Activated T-helper 17 cell treated with anti-CD3 and anti-CD28 coated beads, Interleukin-2, amount 50 U/mL, for 72 hours (primary cell): ENCODE measurements around the gene MON1A. TPM values are rescaled to one million over a fixed set of nuclear protein-coding genes. Genes with fewer than 3 reads are reported as not detected.

Experiments used
- ATAC-seq: fragments of 150-1000 bp; cut with Tn5 transposase; replicated peaks from 2 replicates; pipeline ENCODE4 v1.10.0; 2021; ENCODE audit warnings: mild to moderate bottlenecking, moderate library complexity
- H3K27ac Mint-ChIP-seq: one replicate; pipeline ENCODE4 v1.8.0; 2022; ENCODE audit warnings: mixed read lengths
- H3K27me3 Mint-ChIP-seq: one replicate; pipeline ENCODE4 v1.8.0; 2022; ENCODE audit warnings: mixed read lengths
- H3K36me3 Mint-ChIP-seq: one replicate; pipeline ENCODE4 v1.8.0; 2022; ENCODE audit warnings: low read depth, mild to moderate bottlenecking, mixed read lengths
- H3K4me1 Mint-ChIP-seq: one replicate; pipeline ENCODE4 v1.8.0; 2022; ENCODE audit warnings: mixed read lengths
- H3K4me3 Mint-ChIP-seq: one replicate; pipeline ENCODE4 v1.8.0; 2022; ENCODE audit warnings: mild to moderate bottlenecking, mixed read lengths
- H3K9me3 Mint-ChIP-seq: one replicate; pipeline ENCODE4 v1.8.0; 2022; ENCODE audit warnings: mixed read lengths
- total RNA-seq, 2 donors: library from RNA; stranded (reverse); gene quantifications; one replicate each; pipeline ENCODE4 v1.2.3, GENCODE V29; 2022

The MON1A gene
- total RNA-seq, 2 donors from 2014 or later = 4.6 to 15.8 TPM

- H3K27me3 Mint-ChIP-seq = peaks cover 22% of the 10 kb centered on the region
- no peak for ATAC-seq
- no peaks in the 10 kb centered on the region for H3K4me1 Mint-ChIP-seq
- H3K9me3 Mint-ChIP-seq = no peaks in the 10 kb centered on the region
- H3K27ac Mint-ChIP-seq = no peak overlapping the region
- no peak overlapping the region for H3K4me3 Mint-ChIP-seq
- H3K36me3 Mint-ChIP-seq = no peaks in the 10 kb centered on the region
These were observed 64.3 kb downstream of the MON1A start for GRCh38 chr3:49865198-49865784.

DNA sequence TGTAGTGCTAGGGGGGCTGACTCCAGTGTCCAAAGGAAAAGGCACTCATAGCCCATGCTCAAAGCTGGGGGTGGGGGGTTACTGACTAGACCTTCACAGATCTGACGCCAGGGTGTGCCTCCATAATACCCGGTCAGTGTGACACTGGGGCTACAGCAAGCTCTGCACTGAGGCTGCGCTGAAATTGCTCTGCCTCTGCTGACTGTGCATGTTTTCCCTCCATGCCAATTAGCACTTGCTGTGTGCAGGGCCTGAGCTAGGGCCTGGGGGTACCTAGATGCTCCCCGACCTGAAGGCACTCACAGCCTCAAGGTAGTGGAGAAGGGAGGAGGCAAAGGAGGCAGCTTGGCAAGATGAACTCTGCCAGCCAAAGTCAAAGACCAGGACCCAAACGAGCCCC lies 65.1 kb downstream of the MON1A start:
- ATAC-seq = no peak
- Mint-ChIP-seq H3K9me3 (no peaks in the 10 kb centered on the region), H3K27ac (no peak overlapping the region), H3K4me3 (no peak overlapping the region), H3K36me3 (no peaks in the 10 kb centered on the region), H3K4me1 (no peaks in the 10 kb centered on the region), H3K27me3 (peaks cover 22% of the 10 kb centered on the region)

DNA sequence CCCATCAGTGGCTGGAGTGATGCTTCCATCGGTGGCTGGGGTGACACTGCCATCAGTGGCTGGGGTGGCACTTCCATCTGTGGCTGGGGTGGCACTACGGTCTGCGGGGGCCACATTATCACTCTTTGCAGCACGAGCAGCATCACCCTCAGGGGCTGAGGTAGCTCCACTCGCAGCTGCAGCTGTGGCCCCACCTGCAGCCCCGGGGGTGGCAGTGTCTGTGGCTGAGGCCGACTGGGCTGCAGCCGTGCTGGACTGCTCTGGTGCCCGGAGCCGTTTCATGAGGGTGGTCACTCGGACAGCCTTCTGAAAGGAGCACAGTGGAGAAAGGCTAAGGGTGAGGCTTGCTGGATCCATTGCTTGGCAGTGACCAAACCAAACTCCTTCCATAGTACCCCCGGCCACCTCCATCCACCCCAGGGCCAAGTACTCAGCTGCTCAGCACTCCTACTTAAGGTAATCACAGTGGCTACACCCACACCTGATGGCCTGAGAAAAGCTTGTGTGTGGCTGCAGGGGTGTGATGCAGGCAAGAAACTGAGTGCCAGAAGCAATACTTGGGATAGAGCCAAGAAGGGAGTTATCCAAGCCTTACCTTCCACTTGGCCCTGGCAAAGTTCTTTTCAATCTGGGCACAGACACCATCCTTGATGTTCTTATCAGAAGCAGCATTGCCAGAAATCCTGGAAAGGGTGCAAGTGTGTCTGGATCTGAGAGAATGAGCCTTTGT lies 69.9 kb downstream of the MON1A start:
- no peaks in the 10 kb centered on the region for H3K4me1 Mint-ChIP-seq
- peaks cover 9% of the 10 kb centered on the region for H3K27me3 Mint-ChIP-seq
- H3K4me3 Mint-ChIP-seq = no peak overlapping the region
- no peaks in the 10 kb centered on the region for H3K36me3 Mint-ChIP-seq
- H3K27ac Mint-ChIP-seq = no peak overlapping the region
- ATAC-seq = no peak
- H3K9me3 Mint-ChIP-seq = no peaks in the 10 kb centered on the region

Other genes with a start within 250 kb of the MON1A start
- 10 to 100 TPM in 1 of 2 donors, 1 to 10 TPM in 1; 8.4 to 28.2 TPM for gene MST1, start 240.3 kb downstream of the MON1A start, total RNA-seq
- gene RNF123, start 240.3 kb downstream of the MON1A start, total RNA-seq = 10 to 100 TPM; 22.8 to 44.5 TPM
- under 1 TPM in 1 of 2 donors, not detected in 1; 0.29 TPM for gene AMIGO3, start 210.1 kb downstream of the MON1A start, total RNA-seq
- gene GMPPB, start 205.9 kb downstream of the MON1A start, total RNA-seq = 10 to 100 TPM; 22.4 to 38.7 TPM
- 10 to 100 TPM; 26.3 to 37.2 TPM for gene IP6K1, start 143.3 kb downstream of the MON1A start, total RNA-seq
- gene CDHR4, start 129.9 kb downstream of the MON1A start, total RNA-seq = under 1 TPM in 1 of 2 donors, not detected in 1; 0.40 TPM
- gene INKA1, start 126.5 kb downstream of the MON1A start, total RNA-seq = under 1 TPM; 0.26 to 0.32 TPM
- 10 to 100 TPM; 68.6 to 94.2 TPM for gene UBA7, start 115.9 kb downstream of the MON1A start, total RNA-seq
- gene TRAIP, start 73.2 kb downstream of the MON1A start, total RNA-seq = 10 to 100 TPM; 19.6 to 24.5 TPM
- gene CAMKV, start 59.9 kb downstream of the MON1A start, total RNA-seq = under 1 TPM; 0.15 to 0.34 TPM
- under 1 TPM; 0.74 to 0.84 TPM for gene MST1R, start 25.9 kb downstream of the MON1A start, total RNA-seq
- 10 to 100 TPM; 75.5 to 88.4 TPM for gene RBM6, start 10.3 kb upstream of the MON1A start, total RNA-seq
- 100 to 1,000 TPM; 146 to 167 TPM for gene RBM5, start 159.1 kb upstream of the MON1A start, total RNA-seq
- gene SEMA3F, start 225.5 kb upstream of the MON1A start, total RNA-seq = 1 to 10 TPM in 1 of 2 donors, not detected in 1; 1.5 TPM